GM21723 (cell line): ENCODE measurements around the gene MAGEL2.

Source experiments
- ATAC-seq: cut with Tn5 transposase; IDR thresholded peaks from one replicate; pipeline ENCODE4 v1.9.1; 2021; ENCODE audit warnings: mild to moderate bottlenecking, moderate library complexity; ENCODE audit not compliant: unreplicated experiment

MAGEL2 gene

DNA sequence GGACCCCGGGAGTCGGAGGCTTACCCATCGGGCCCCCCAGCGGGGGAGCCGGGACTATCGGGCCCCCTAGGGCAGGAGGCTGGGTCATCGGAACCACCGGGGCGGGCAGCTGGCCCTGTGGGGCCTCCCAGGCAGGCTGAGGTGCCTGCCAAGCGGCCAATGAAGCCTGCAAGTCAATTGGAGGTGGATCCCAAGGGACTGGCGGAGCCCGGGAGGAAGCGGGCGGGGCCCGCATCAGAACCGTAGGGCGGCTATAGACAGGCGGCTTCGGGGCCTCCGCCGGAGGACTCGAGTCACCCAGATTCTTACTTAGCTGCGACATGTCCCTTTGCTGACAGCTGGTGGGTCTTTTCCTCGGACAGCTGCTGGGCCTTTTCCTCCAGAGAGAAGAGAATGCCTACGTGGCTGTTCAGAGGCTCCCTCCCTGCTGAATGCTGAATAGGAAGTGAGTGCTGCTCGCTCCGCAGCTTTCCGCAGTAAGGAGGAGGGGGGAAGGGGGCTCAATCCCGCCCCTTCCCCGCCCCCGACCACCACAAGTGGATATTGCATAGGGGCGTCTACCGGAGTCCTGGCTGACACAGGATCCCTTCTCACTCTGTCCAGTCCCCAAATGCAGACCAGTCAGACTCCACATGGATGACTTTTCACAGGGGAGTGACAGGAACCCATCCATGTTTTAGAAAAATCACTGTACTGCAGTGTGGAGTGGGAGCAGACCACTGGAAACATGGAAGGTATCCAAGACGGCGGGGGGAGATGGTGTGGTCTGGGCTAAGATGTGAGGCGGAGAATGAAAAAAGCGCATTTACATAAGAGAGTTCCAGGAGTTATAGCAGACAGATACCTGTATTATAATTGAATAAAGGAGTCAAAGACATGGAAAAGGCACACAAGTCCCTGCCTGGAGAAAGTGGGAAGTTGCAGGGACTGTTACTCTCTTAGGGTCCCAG, at the start of gene MAGEL2:
TSS of gene MAGEL2 (minus strand) at position 447 of the 950 bp plus-strand sequence. CDS start at position 322, 125 bp downstream.
- no peak for ATAC-seq

DNA sequence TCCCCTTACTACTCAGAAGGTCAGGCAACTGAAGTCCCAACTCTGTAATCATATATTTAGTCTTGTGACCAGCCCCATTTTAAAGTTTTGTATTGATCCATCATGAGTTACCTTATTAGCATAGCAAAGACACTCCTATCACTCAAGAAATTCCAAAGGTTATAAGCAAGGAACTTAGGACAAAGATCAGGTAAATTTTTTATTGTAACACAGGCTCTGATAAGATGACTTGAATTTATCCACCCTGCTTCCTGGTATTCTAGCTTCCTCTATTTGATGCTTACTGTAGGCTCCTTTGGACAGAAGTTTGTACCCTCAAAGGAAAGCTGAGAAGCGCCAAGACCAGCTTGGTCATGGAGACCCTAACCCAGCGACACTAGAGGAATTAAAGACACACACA, 47.6 kb upstream of the MAGEL2 start:
- no peak for ATAC-seq

DNA sequence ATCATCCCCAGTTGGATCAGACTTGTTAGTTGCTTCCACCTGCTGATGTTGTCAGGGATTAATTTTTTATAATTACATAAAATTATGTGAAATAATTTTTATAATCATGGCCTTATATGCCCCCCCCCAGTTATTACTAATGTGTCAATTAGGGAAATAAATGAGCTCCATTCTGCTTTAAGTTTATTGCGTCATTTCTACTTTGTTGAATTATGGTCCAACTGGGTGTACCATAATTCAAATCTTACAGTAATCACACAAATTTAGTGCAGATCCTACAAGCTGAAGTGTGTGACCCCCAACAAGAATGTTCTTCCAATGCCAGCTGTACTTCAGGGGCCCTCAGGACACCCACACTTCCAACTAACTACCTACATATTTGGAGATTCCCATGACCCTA, 46.9 kb upstream of the MAGEL2 start:
- no peak for ATAC-seq

DNA sequence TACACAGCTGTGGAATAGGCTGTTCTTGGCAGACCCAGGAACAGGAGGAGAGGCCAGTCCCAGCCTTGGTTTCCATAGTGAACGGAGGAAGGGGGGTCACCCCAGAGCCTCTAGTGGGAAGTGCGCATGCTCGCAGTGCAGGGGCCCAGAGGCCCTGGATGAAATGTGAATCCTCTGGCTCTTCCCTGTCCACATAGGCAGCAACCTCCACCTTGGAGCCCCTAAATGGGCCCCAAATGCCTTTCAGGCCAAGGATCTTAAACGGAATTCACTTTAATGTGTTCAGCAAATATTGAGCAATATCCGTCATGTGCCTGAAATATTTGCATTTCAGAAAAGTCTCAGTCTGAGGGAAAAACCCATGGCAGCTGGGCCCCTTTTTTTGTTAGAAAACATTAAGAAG, 42.8 kb upstream of the MAGEL2 start:
- no peak for ATAC-seq

DNA sequence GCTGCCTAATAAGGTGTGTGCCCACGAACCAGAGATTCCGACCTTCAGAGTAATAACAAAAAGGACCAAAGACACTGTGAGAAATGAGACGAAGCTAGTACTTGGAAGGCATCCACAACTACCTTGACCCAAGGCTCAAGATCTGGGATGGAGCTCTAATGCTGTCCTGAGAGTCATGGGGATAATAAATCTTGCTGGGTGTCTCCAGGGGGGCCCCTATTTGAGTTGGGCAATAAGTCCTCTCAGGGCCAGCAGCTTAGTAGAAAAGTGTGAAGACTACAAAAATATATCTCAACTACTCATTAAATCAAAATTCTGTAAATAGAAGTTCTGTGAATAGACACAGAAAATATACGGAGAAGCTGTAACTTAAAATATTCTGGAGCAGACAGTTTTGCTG, 42.3 kb upstream of the MAGEL2 start:
- ATAC-seq = no peak

DNA sequence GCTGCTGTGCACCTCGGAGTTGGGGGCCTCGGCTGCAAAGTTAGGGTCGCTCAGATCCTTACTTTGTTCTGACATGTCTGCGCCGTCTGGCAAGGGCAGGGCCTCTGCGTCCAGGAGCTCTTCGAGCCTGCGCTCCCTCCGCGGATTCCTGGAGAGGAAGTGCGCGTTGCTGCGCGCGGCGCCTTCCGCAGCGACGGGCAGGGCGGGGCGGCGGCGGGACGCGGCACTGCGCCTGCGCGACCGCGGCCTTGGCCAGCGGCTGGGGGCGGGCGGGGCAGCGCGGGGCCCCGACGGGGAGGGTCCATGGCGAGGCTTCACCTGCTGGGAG, 39.4 kb upstream of the MAGEL2 start, which contains the start of gene NDN:
TSS of gene NDN (minus strand) at position 163 of the 328 bp plus-strand sequence. CDS start at position 75, 88 bp downstream.
- ATAC-seq = no peak

DNA sequence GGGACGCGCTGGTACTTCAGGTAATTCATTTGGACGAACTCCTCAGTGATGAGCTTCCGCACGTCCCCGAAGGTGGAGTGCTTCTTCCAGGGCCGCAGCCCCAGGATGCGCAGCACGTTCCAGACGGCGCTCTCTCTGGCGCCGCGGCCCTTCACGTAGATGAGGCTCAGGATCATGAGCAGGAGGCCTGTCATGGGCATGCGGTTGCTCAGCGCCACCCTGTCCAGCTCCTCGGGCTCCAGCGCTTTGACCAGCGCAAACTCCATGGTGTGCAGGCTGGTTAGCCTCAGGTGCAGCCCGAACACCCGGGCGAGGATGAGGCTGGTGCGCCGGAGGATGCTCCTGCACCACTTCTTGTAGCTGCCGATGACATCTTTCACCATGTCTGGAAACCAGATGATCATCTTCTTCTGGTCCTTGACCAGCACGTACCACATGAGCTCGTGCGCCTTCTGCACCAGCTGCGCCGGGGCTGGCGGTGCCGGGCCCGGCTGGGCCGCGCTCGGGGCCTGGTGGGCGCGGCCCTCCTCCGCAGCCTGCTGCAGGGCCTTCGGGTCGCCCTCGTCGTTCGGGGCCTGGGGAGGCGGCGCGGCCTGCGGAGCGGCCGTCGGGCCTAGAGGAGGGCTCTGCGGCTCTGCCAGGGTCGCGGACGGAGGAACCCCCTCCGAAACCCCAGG, 38.9 kb upstream of the MAGEL2 start:
- no peak for ATAC-seq

DNA sequence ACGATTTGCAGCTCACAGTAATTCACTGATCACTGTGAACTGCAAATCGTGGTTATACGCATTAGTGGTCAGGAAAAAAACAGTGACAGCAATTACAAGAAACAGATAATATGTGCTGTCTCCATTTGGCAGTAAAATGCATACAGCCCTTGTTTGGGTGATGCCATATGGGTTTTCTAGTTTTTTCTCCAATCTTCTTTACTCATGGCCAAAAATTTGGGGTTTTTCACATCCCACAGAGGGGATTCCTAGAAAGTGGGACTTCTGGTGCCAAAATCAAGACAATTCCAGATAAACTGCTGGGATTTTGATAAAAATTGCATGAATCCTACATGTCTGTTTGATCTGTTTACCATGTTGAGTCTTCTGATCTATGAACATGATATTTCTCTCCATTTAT, 23.8 kb upstream of the MAGEL2 start:
- ATAC-seq = no peak

DNA sequence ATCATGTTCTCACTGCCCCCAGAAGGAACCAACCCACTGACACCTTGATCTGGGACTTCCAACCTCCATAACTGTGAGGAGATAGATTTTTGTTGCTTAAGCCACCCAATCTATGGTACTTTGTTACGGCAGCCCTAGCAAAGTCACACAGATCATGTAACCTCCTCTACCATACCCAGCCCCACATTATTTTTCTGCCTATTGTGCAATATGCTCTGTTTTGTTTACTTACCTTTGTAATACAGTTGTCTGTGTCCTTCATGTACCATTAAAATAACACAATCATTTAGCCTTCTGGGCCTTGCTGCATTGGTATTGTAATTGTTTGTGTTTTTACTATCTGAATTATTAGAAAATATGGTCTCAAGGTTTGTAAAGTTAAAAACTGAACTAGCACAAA, 23.3 kb upstream of the MAGEL2 start:
- no peak for ATAC-seq

DNA sequence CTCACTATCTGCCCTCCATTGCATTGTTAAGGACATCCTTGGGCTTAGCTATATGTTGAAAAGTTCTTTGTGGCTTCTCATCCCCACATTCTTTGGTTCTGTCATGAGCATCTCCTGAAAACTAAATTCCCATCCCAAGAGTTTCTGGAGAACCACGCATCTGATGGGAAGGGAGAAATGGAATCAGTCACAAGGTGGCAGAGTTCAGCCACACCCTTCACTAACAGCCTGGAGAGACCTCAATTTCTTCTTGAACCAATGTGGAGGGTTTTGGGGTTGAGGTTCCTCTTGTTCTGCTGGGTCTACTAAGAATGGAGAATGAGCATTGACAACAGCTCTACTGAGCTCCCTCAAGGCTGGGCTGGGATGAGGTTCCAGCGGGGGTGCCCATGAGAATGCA, 15.6 kb upstream of the MAGEL2 start:
- ATAC-seq = no peak

DNA sequence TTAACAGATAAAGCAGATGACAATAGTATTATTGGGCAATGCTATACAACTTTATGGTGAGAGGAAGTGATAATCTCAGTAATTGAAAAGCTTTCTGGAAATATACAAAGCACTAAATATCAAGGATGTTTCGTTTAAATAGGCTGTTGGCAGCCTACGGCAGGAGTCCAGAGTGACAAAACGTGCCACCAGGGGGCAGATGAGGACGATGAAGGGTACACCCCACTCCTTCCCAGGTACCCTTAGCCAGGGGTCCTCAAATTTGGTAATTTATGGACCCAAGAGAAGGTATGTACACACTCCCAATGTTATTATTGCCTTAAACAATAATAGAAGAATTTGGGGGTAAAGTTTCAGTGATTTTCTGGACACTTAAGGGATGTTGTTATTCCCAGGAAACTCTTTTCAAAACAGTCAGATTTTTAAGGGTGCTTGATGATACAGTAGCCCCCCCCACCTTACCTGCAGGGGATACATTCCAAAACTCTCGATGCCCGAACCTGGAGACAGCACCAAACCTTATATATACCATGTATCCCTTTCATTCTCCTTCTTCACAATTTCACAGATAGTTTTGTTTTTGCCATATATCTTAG, 1.4 kb upstream of the MAGEL2 start:
- ATAC-seq = no peak

DNA sequence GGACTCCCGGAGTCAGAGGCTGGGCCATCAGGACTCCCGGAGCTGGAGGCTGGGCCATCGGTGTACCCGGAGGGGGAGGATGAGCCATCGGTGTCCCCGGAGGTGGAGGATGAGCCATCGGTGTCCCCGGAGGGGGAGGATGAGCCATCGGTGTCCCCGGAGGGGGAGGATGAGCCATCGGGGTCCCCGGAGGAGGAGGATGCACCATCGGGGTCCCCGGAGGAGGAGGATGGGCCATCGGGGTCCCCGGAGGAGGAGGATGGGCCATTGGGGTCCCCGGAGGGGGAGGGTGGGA, 719 bp downstream of the MAGEL2 start:
- no peak for ATAC-seq

DNA sequence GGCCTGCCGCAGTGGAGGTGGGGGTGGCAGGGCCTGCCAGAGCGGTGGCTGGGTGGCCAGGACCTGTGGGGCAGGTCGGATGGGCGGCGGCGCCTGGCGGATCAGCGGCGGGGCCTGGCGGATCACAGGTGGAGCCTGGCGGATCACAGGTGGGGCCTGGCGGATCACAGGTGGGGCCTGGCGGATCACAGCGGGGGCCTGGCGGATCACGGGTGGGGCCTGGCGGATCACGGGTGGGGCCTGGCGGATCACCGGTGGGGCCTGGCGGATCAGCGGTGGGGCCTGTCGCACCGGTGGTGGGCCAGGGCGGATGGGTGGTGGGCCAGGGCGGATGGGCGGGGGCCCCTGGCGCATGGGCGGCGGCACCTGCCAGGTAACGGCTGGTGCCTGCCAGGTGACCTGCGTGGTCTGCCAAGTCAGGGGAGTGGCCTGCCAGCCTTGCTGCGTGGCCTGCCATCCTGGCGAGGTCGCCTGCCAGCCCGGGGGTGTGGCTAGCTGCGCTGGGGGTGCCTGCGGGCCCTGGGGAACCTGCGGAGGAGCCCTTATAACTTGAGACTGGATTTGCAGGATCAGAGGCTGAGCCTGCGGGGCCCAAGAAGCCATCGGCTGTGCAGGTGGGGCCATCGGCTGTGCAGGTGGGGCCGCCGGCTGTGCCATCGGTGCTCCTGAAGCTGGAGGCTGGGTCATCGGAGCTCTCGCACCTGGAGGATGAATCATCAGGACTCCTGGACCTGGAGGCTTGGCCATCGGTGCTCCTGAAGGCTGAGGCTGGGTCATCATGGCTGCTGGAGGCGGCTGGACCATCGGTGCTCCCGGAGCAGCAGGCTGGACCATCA, 1.3 kb downstream of the MAGEL2 start:
- no peak for ATAC-seq

DNA sequence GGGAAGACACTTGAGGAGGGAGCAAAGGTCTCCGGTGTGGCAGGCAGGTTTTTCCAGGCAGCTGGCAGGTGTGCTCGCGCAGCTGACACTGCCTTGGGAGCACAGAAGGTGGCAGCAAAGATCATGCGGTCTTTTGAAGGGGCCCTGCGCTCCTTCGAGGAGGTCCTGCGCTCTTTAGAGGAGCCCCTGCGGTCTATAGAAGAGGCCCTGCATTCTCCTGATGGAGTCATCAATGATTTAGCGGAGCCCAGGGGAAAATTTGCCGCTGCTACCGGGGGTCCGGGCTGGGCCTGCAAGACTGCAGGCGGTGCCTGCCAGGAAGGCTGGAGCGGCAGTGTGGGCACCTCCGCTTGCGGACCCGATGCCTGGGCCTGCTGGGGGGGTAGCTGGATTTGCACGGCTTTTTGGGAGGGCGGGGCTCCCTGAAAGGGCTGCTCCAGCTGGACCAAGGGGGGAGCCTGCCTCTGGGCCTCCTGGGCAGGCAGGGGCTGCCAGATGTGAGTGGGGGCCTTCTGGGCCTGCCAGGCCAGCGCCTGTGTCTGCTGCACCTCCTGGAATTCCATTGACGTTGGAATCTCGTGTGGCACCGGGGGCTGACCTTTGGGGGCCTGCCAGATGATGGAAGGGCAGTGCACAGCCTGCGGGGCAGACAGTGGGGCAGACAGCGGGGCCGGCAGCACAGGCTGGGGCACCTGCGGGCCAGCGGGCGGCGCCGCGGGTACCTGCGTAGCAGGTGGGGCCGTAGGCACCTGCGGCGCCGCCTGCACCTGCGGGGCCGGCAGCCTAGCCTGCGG, 2.1 kb downstream of the MAGEL2 start:
- no peak for ATAC-seq

DNA sequence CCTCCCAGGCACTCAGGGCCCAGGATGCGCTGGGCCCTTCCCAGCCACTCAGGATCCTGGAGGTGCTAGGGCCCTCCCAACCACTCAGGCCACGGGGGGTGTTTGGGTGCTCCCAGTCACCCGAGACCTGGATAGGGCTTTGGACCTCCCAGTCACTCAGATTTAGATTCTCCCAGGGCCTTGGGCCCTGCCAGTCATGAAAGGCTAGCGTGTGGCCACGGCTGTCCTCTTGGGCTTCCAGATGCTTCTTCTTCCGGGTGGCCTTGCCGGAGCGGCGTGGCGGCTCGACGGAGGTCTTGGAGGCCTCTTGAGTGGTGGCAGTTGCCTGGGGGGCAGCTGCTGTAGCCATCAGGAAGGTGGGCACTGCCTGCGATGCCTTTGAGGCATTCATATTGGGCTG, 2.8 kb downstream of the MAGEL2 start:
- ATAC-seq = no peak

DNA sequence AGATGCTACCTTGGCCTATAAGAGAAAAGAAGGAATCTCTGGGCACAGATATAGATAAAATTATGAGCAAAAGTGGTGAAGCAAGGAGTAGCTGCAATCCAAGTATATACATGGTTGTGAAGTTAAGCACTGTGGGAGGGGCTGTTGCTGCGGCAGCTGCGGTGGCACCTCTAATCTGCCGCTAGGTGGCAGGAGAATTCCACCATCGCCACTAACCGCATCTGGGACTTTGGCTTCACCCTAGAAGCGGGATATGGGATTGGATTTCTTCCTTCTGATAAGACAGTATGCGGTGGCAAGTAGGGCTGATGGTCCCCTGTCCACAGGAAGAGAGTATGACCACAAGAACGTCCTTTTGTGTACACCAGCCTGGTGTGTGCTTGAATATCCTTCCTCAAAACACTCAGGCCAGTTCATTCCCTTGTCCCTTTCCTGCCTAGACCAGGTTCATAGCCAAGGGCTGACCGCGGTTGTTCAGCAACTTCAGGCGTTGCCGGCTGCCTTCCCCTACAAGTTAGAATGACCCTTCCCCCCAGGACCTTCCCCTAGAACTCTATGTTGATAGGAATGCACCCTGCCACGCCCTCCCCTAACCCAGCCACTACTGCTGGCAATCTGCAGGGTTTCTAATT, 5.1 kb downstream of the MAGEL2 start:
- no peak for ATAC-seq

DNA sequence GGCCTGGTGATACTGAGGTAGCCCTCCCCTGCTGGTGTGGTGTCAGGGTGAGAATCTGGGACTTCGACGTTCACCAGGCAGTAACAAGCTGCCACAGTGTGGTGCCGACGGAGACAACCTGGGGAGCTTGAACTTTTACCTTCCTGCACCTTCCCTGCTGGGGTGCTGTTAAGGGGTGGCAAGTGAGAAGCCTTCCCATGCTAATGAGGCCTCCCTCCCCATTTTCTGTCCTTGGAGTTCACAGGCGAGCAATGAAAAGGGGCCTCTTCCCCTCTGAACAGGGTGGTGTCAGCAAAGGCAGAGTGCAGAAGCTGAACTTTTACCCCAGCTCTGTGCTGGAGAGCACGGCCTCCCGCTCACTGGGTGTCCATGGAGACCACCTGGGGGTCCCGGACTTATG, 13.5 kb downstream of the MAGEL2 start:
- ATAC-seq = no peak

DNA sequence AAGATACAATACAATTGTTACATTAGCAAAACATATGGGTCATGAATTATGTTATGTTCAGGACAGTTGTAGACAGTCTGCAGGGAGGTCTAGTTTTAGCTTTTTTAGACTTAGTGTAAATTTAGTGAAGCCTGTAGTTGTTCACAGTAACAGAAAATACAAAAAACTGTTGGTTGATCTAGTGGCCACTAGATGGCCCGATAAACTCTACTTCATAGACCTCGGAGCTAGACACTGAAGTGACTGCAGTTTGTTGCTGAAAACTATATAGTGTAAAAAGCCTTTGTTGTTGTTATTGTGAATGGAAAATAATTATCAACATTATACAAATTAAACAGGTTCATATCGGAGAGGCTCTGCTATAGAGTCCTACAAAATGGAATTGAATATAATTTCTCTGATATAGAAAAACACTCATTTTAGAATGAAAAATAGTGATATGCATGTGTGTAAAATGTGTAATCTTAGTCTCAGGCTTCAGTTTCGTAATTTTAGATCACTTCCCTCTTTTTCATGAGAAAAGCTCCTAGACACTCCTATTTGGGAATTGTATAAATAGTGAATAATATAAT, 18.3 kb downstream of the MAGEL2 start:
- no peak for ATAC-seq

DNA sequence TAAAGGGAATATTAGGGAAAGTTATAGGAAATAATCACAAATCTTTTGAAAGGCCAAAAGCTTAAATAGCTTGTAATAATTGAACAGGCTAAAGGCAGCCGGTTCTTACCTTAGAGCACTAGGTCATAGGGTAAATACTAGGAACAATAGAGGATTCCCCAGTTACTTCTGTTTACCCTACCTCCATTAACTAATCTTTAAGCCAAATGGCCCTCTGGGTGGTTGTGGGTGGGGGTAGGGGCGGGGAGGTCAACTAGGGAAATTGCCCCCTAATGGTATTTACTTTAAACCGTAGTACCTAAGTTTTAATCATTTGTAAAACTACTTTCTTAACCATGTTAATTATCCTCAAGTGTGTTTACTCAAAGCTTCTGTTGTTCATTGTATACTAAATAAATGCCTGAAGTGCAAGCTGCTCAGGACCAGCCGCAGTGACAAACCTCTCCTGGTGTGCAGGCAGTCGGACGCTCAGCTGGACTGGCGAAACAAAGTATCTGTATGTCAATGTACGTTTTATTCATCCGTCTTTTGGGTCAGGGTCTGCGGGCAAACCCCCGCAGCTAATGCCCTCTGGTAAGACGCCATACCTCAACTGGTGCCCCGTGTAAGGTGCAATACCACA, 18.9 kb downstream of the MAGEL2 start:
- no peak for ATAC-seq
